Transverse colon (tissue), 4 donors: ENCODE measurements around the gene GRK6.

Experiments used
- CTCF ChIP-seq, 5 experiments: fragments of 200-600 bp in 3 of 5; fragments of 450-650 bp in 2 of 5; sonication (generic) in 3 of 5; IDR thresholded peaks; 1 replicate in 2 of 5; 2 replicates in 3 of 5; pipeline ENCODE4 v1.5.1; 2016 to 2017; ENCODE audit warnings: antibody characterized with exemption in 5 of 5, inconsistent platforms in 3 of 5, mild to moderate bottlenecking in 2 of 5, moderate library complexity in 1 of 5
- EP300 ChIP-seq: sonication (generic); formaldehyde crosslinking; IDR thresholded peaks from one replicate; pipeline ENCODE4 v1.6.1; 2017; ENCODE audit warnings: antibody characterized with exemption, low read depth
- POLR2A ChIP-seq: fragments of 450-650 bp; IDR thresholded peaks from one replicate; pipeline ENCODE4 v1.6.1; 2016; ENCODE audit warnings: antibody characterized with exemption, mild to moderate bottlenecking, moderate library complexity
- POLR2AphosphoS5 ChIP-seq, 3 donors: sonication (generic); formaldehyde crosslinking; IDR thresholded peaks; one replicate each; pipeline ENCODE4 v1.6.1; 2016; ENCODE audit warnings: antibody characterized with exemption in 3 of 3

GRCh38 chr5:177486256-177486655 lies 59.8 kb downstream of the GRK6 start:
- TF ChIP-seq CTCF (IDR thresholded peaks at IDR 0.05) (no peak), EP300 (no peak), POLR2A (no peak), POLR2AphosphoS5 (IDR thresholded peaks at IDR 0.05) (no peak)
